Fibroblast of mammary gland (primary cell): Measurements from ENCODE around the gene CDC14A.

Experiments used
- DNase-seq: peaks from one replicate; pipeline ENCODE4 v3.0.0-alpha.2; 2010; ENCODE audit warnings: low read depth
- H3K4me3 ChIP-seq: 2 replicates; pipeline ENCODE4 v1.5.1; 2011; ENCODE audit warnings: low read depth, mild to moderate bottlenecking, low read length, moderate library complexity; ENCODE audit not compliant: control insufficient read depth
- CTCF ChIP-seq: conservative IDR thresholded peaks from 2 replicates; pipeline ENCODE4 v1.5.1; 2011; ENCODE audit warnings: low read depth, low read length, inconsistent platforms; ENCODE audit not compliant: control insufficient read depth, insufficient read depth

CDC14A gene

GRCh38 chr1:100502052-100502792 is 149.9 kb downstream of the CDC14A start:
- no peak overlapping the region for H3K4me3 ChIP-seq
- no peak for TF ChIP-seq CTCF
- DNase-seq: peak; percentile 20

GRCh38 chr1:100506217-100506616 is 153.9 kb downstream of the CDC14A start:
- no peak overlapping the region for H3K4me3 ChIP-seq
- TF ChIP-seq CTCF: no peak
- DNase-seq: peak; percentile 80

- DNase-seq: no peak
- no peak for TF ChIP-seq CTCF
- H3K4me3 ChIP-seq: no peak overlapping the region
Measured at GRCh38 chr1:100510451-100510850, 158.1 kb downstream of the CDC14A start.

GRCh38 chr1:100511058-100511457 is 158.8 kb downstream of the CDC14A start:
- no peak for DNase-seq
- no peak for TF ChIP-seq CTCF
- H3K4me3 ChIP-seq: no peak overlapping the region

GRCh38 chr1:100511773-100512172 is 159.5 kb downstream of the CDC14A start:
- TF ChIP-seq CTCF: no peak
- DNase-seq: no peak
- H3K4me3 ChIP-seq: no peak overlapping the region

- TF ChIP-seq CTCF: no peak
- H3K4me3 ChIP-seq: no peak overlapping the region
- no peak for DNase-seq
Measured at GRCh38 chr1:100512803-100513352, 160.6 kb downstream of the CDC14A start.
